Parathyroid adenoma (tissue), 2 donors: ENCODE measurements around the gene STUM.

ENCODE experiments used
- H2AFZ ChIP-seq: fragments of 300-600 bp; sonication (generic); one replicate; pipeline ENCODE4 v1.7.0; 2017; ENCODE audit warnings: antibody characterized with exemption, mild to moderate bottlenecking
- H3K27ac ChIP-seq: fragments of 300-600 bp; sonication (generic); one replicate; pipeline ENCODE4 v1.7.0; 2017
- H3K27me3 ChIP-seq: fragments of 300-600 bp; sonication (generic); one replicate; pipeline ENCODE4 v1.7.0; 2017; ENCODE audit warnings: low read length; ENCODE audit not compliant: control insufficient read depth, insufficient read depth
- H3K36me3 ChIP-seq: fragments of 300-600 bp; sonication (generic); one replicate; pipeline ENCODE4 v1.7.0; 2017; ENCODE audit warnings: low read length; ENCODE audit not compliant: control insufficient read depth, insufficient read depth
- H3K4me1 ChIP-seq: fragments of 300-600 bp; sonication (generic); one replicate; pipeline ENCODE4 v1.7.0; 2017; ENCODE audit warnings: control low read depth
- H3K4me2 ChIP-seq: fragments of 300-600 bp; sonication (generic); one replicate; pipeline ENCODE4 v1.7.0; 2017; ENCODE audit warnings: low read length
- H3K4me3 ChIP-seq: fragments of 300-600 bp; sonication (generic); one replicate; pipeline ENCODE4 v1.7.0; 2017; ENCODE audit warnings: low read depth, low read length
- H3K79me2 ChIP-seq: fragments of 300-600 bp; sonication (generic); one replicate; pipeline ENCODE4 v1.7.0; 2017; ENCODE audit warnings: control low read depth
- H3K9ac ChIP-seq: fragments of 300-600 bp; sonication (generic); one replicate; pipeline ENCODE4 v1.7.0; 2017; ENCODE audit warnings: mild to moderate bottlenecking
- H3K9me3 ChIP-seq: fragments of 300-600 bp; sonication (generic); one replicate; pipeline ENCODE4 v1.7.0; 2017; ENCODE audit warnings: low read length; ENCODE audit not compliant: control insufficient read depth
- CTCF ChIP-seq: fragments of 300-600 bp; sonication (generic); IDR thresholded peaks from one replicate; pipeline ENCODE4 v1.7.0; 2017; ENCODE audit warnings: antibody characterized with exemption, mild to moderate bottlenecking
- donor health status: primary hyperparathyroidism.

The STUM gene

GRCh38 chr1:226607821-226608220, 59.3 kb downstream of the STUM start:
- Histone ChIP-seq H3K27ac (no peak overlapping the region), H3K36me3 (no peaks in the 10 kb centered on the region)

GRCh38 chr1:226608699-226609505, 60.3 kb downstream of the STUM start:
- H3K4me2 ChIP-seq, result no peak overlapping the region
- H3K27ac ChIP-seq, result no peak overlapping the region
- no peaks in the 10 kb centered on the region for H3K36me3 ChIP-seq
- no peak overlapping the region for H2AFZ ChIP-seq
- no peak overlapping the region for H3K9ac ChIP-seq
- no peak overlapping the region for H3K4me3 ChIP-seq
- no peaks in the 10 kb centered on the region for H3K4me1 ChIP-seq
- H3K27me3 ChIP-seq, result no peaks in the 10 kb centered on the region
- H3K79me2 ChIP-seq, result no peaks in the 10 kb centered on the region
- no peaks in the 10 kb centered on the region for H3K9me3 ChIP-seq
- peak; percentile 50 for TF ChIP-seq CTCF

More at GRCh38 chr1:226607821-226608220, 59.3 kb downstream of the STUM start:
- Histone ChIP-seq H2AFZ (no peak overlapping the region), H3K79me2 (no peaks in the 10 kb centered on the region), H3K27me3 (no peaks in the 10 kb centered on the region), H3K4me1 (no peaks in the 10 kb centered on the region), H3K4me3 (no peak overlapping the region), H3K4me2 (no peak overlapping the region), H3K9ac (no peak overlapping the region), H3K9me3 (no peaks in the 10 kb centered on the region)
- no peak for TF ChIP-seq CTCF

GRCh38 chr1:226609836-226610455, 61.4 kb downstream of the STUM start:
- no peak for TF ChIP-seq CTCF
- Histone ChIP-seq H3K9me3 (no peaks in the 10 kb centered on the region), H3K27me3 (no peaks in the 10 kb centered on the region), H3K4me2 (no peak overlapping the region), H2AFZ (no peak overlapping the region), H3K4me1 (no peaks in the 10 kb centered on the region), H3K27ac (no peak overlapping the region), H3K4me3 (no peak overlapping the region), H3K79me2 (no peaks in the 10 kb centered on the region), H3K36me3 (no peaks in the 10 kb centered on the region), H3K9ac (no peak overlapping the region)

GRCh38 chr1:226610671-226611070, 62.1 kb downstream of the STUM start:
- H3K4me1 ChIP-seq, result no peaks in the 10 kb centered on the region
- H3K4me2 ChIP-seq, result no peak overlapping the region
- H3K27me3 ChIP-seq, result no peaks in the 10 kb centered on the region
- TF ChIP-seq CTCF, result no peak
- no peak overlapping the region for H2AFZ ChIP-seq
- H3K27ac ChIP-seq, result no peak overlapping the region
- no peaks in the 10 kb centered on the region for H3K9me3 ChIP-seq
- H3K79me2 ChIP-seq, result no peaks in the 10 kb centered on the region
- H3K9ac ChIP-seq, result no peak overlapping the region
- H3K4me3 ChIP-seq, result no peak overlapping the region
- H3K36me3 ChIP-seq, result no peaks in the 10 kb centered on the region
